NCI-H1092 (cell line): ENCODE results near the gene KRT80.

Experiments used
- DNase-seq: peaks from one replicate; lab custom pipeline; 2025; lab: John Stamatoyannopoulos, UW

Gene KRT80

DNA sequence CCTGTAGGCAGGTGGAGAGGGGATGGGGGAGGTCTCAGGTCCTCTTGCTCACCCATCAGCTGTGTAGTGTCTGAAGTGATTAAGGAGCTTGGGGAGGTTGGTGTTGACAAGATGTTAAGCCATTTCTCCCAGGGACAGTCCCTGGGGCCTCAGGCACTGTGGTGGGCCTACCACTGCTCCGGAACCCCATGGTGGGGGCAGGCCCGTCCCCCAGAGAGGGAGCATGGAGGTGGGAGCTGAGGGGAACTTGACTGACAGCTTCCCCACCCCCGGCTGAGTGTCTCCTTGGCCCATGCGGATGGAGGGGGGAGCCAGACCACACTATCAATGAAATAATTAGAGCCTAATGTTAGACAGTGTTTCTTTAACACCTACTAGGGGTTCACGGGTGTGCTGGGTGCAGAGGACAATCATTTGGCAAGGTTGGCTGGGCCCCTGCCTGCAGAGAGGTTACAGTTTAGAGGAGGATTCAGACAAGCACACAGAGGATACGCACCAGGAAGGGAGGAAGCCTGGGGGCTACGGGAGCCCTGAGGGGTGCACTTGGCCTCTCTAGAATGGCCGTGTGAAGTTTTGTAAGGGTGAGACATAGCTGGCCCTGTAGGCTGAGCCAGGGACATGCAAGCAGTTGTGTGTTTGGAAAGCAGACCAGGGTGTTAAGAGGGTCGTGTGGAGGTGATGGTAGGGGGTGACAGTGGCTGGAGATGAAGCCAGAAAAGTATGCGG, 19.3 kb upstream of the KRT80 start:
- DNase-seq = no peak

GRCh38 chr12:52210186-52210924, 18.5 kb upstream of the KRT80 start:
- DNase-seq = no peak

GRCh38 chr12:52209321-52209720, 17.5 kb upstream of the KRT80 start:
- DNase-seq = no peak

GRCh38 chr12:52208424-52209165, 16.8 kb upstream of the KRT80 start:
- DNase-seq = no peak

- DNase-seq = peak; percentile 78
These were observed 16.1 kb upstream of the KRT80 start for GRCh38 chr12:52207895-52208294.

- no peak for DNase-seq
These were observed 15.3 kb upstream of the KRT80 start for GRCh38 chr12:52207106-52207505.

DNA sequence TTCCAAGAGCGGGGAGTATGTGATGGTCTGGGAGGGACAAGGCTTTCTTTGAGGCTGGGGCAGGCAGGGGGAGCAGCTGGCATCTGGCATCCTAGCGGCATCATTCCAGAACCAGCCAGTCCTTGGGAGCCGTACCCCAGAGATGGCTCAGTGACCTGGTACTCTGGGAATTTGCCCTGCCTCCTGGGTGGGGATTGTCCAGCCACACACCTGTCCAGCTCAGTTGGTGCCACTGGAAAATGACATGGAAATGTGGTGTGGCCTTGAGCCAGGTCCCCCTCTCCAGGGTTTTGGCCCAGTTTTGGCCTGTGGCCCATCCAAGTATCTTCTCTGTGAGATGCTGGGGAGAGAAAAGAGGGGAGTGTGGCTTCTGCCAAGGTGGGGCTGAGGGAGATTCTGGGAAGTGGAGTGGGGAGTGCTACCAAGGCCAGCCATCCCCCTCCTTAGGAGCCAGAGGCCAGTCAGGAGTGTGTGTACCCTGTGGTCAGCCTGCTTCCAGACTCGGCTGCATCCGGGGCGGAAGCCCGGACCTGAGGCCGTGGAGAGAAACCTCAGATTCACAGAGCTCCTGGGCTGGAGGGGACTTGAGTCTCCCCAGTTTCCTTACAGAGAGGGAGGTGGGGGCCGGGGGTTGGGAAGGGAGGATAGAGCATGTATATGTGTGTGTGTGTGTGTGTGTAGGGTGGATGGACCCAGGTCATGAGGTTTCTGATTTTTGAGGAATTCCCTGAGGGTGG, 14.7 kb upstream of the KRT80 start:
- DNase-seq = no peak

DNA sequence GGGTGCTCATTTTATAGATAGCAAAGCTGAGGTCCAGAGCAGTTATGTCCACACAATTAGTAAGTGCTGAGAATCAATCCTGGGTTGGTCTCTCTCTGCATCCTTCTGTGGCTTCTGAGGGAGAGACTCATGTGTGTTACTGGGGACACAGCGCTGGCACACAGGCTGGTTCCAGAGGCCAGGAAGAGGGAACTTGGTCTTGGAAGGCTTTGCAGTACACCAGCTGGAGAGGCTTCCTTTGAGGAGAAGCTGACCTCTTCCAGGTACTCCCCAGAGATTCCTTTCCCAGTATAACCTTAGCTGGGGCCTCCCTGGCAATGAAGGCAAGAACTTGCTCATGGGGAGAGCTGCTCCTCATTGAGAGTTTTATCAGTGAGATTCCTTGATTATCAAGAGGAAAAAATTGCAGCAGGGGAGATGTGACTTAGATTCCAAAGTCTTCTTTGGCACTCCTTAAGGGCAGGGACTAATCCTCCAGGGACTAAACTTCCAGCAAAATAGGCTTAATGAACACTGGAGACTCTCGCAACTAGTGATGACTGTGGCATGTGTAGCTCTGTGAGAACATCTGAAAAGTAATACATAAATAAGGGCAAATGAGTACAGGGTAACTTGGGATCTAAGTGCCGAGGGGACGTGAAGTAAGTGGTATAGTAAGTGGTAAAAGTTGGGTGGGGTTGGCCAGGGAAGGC, 13.9 kb upstream of the KRT80 start:
- DNase-seq = no peak

DNA sequence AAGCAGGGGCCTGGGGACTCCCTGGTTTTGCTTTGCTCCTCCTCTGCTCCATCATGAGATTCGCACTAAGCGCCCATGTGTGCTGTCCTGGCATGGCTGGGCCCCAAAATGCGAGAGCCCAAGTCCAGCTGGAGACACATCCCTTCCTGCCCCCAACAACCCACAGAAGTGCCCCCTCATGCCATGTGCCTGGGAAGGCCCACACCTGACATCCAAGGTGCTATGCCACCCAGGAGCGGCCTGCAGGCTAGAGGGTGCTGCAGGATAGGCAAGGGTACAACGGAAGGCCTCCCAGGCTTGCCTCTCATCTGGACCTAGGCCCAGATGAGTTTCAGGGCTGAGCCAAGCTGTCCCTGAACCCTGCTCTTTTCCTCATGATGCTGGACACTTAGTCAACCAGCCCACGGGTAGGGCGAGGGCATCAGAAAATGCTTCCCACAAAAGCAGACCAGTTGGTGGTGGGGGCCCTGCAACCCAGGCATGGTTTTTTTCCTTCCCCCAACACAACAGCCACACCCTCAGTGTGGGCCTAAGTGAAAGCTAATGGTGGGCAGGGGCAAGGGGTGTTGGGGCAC, 13.2 kb upstream of the KRT80 start:
- no peak for DNase-seq

DNA sequence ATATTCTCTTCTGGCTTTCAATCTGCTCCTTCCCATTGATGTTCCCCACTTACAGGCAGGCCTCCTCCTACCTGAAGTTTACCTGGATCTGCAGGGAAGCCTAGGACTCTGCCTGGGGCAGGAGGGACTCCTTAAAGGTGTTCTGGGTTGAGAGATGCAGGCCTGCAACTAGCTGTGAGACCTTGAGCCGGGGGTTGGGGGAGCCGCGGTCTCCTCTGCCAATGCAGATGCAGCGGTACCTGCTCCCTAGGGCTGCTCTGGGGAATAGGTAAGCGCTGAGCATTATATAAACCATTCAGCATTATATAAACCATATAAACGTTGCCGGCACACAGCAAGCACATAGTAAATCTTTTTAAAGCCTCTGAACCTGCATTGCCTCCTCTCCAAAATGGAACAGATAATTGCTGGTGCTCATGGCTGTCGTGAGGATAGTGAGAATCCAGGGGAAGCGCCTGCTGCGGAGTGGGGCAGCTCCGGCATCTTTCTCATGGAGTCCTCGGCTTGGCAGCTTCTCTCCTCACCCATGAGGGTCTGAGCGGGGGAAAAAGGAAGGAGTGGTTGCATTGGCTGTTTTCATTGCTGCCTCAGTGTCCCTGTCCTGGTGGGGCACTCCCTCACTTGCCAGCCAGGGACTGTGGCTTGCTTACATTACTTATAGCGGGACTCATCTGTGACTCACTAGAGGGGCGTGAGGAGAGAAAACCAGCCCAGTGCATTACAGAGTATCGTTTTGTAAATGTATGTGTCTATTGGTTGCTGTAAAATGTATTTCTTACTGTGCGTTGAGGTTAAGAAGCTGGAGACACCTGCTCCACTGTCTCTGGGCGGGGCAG, 12.5 kb upstream of the KRT80 start:
- DNase-seq = no peak

DNA sequence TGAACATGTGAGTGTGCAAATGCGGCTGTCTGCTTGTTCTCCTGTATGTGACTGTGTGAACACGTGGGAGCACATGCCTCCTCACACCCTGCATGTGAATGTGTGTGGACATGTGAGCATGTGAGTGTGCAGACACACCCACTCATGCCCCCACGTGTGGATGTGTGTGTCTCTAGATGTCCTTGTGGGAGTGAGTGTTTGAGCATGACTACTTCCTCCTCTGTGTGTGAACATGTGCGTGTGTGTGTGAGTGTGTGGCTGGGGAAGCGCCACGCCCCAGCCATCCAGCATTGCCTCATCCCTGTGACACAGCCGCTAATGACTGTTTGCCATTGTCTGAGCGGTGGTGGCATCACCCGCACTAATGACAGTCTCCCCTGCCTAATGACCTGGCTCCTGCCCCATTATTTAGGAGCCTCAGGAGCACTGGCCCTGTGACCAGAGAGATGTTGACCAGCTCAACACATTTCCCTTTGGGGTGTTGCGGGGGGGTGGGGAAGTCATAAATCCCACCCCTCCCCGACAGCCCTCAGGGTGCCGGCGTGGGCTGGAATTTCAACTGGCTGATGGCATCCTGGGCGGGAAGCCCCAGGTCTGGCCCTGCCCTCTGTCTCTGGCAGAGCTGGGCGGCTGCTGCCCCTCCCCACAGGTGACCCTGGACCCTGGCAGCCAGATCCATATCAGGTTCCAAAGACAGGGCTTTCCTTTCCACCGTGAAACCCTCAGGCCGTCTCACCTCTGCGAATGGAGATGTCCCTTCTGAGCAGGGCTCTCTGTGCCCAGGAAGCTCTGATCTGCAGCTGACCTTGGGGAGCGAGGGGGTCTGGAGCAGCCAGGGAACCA, 11.5 kb upstream of the KRT80 start:
- peak; percentile 19 for DNase-seq

GRCh38 chr12:52202361-52203078, 10.7 kb upstream of the KRT80 start:
- DNase-seq = peak; percentile 46

- DNase-seq = no peak
These were observed 9.6 kb upstream of the KRT80 start for GRCh38 chr12:52201451-52201839.

DNA sequence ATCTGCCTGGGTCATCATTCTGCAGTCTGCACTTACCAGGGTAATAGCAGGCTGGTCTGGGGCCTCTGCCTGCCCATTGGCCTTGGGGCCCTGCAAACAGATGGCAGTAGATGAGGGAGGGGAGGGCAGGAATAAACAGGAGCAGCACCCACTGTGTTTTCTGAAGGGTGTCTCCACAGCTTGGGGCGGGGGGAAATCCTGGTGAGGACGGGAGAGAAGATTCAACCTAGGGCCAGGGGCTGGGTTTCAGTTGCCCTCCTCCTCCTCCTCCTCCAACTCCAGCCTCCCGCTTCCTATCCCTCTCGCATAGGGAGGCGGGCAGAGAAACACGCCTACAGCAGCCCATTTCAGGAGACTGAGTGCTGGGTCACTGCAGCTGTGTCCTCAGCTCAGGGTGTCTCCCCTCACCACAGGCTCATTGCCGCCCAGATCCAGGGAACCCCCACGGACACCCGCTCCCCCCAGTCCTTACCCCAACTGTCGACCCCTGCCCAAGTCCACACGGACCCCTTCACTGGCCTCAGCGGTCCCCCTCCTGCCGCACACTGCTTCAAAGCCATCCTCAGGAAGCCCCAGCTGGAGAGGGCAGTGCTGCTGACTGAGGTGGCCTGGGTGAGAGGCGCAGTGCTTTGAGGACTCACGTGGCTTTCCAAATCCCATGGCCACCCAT, 9.1 kb upstream of the KRT80 start:
- DNase-seq = no peak

- no peak for DNase-seq
These were observed 8.4 kb upstream of the KRT80 start for GRCh38 chr12:52200086-52200780.

- no peak for DNase-seq
These were observed 7.6 kb upstream of the KRT80 start for GRCh38 chr12:52199294-52199919.
